A673 (cell line): ENCODE results near the gene VPS13C. TPM values are rescaled to one million over a fixed set of nuclear protein-coding genes. Genes with fewer than 3 reads are reported as not detected.

Experiments
- BruUV-seq: library from RNA; stranded (reverse); fragments of 400-500 nt; replicated peaks from 2 replicates; lab custom pipeline; 2021; lab: Mats Ljungman, UMichigan
- CTCF ChIA-PET: fragments of 300-600 bp; sonication (Branson Sonifier 250); formaldehyde crosslinking; loops from one replicate; lab custom pipeline; 2022; ENCODE audit warnings: antibody characterized with exemption; lab: Charles Lee
- POLR2A ChIA-PET: fragments of 300-600 bp; sonication (Branson Sonifier 250); formaldehyde crosslinking; loops from one replicate; lab custom pipeline; 2022; ENCODE audit warnings: antibody characterized with exemption; ENCODE audit not compliant: low non-redundant PET; lab: Charles Lee
- DNase-seq: peaks from one replicate; pipeline ENCODE4 v3.0.0-alpha.2; 2015; ENCODE audit warnings: low spot score
- H3K27ac ChIP-seq: fragments of 200-600 bp; sonication (generic); 2 replicates; pipeline ENCODE4 v1.5.1; 2016; ENCODE audit warnings: mixed run types, low read depth, mild to moderate bottlenecking, mixed read lengths, antibody characterized with exemption, low read length; ENCODE audit not compliant: poor library complexity, severe bottlenecking
- H3K27me3 ChIP-seq: fragments of 200-600 bp; sonication (generic); replicated peaks from 2 replicates; pipeline ENCODE4 v1.6.1; 2017; ENCODE audit warnings: mixed run types, low read depth, mild to moderate bottlenecking, mixed read lengths, antibody characterized with exemption, low read length; ENCODE audit not compliant: insufficient read depth, poor library complexity
- H3K36me3 ChIP-seq: fragments of 200-600 bp; sonication (generic); 2 replicates; pipeline ENCODE4 v1.6.1; 2016; ENCODE audit warnings: mixed run types, mild to moderate bottlenecking, mixed read lengths, antibody characterized with exemption, low read length; ENCODE audit not compliant: insufficient read depth, poor library complexity, severe bottlenecking
- H3K4me1 ChIP-seq: fragments of 200-600 bp; sonication (generic); 2 replicates; pipeline ENCODE4 v1.6.1; 2017; ENCODE audit warnings: mixed run types, mild to moderate bottlenecking, mixed read lengths, antibody characterized with exemption, low read length; ENCODE audit not compliant: insufficient read depth, poor library complexity, severe bottlenecking
- H3K4me3 ChIP-seq: fragments of 200-600 bp; sonication (generic); 2 replicates; pipeline ENCODE4 v1.5.1; 2016; ENCODE audit warnings: low read depth, mixed run types, mild to moderate bottlenecking, mixed read lengths, low read length; ENCODE audit not compliant: poor library complexity, severe bottlenecking
- H3K9me3 ChIP-seq: fragments of 200-600 bp; sonication (generic); 2 replicates; pipeline ENCODE4 v1.6.1; 2016; ENCODE audit warnings: mixed run types, low read depth, mild to moderate bottlenecking, mixed read lengths, antibody characterized with exemption, low read length; ENCODE audit not compliant: poor library complexity, severe bottlenecking
- EZH2 ChIP-seq: fragments of 200-600 bp; sonication (generic); IDR thresholded peaks from 2 replicates; pipeline ENCODE4 v1.6.1; 2017; ENCODE audit warnings: borderline replicate concordance, low read depth, mild to moderate bottlenecking, mixed read lengths, antibody characterized with exemption, low read length; ENCODE audit not compliant: poor library complexity, severe bottlenecking
- intact Hi-C: fragments of 100-400 bp; cut with micrococcal nuclease; formaldehyde crosslinking; loops from one replicate; pipeline ENCODE4 v1.10.0; 2022; ENCODE audit not compliant: unreplicated experiment
- total RNA-seq: library from RNA; stranded (reverse); gene quantifications from 2 replicates; pipeline ENCODE4 v1.2.3, GENCODE V29; 2021
- TF ChIP-seq, protein P1 (sequence below): fragments of 300-800, 200-600 bp; sonication (generic); conservative IDR thresholded peaks from 2 replicates; pipeline ENCODE4 v1.5.1; 2017; ENCODE audit warnings: low read depth, mild to moderate bottlenecking, antibody characterized with exemption, low read length, moderate library complexity, mixed read lengths

The VPS13C gene
- total RNA-seq, 1 experiment from 2014 or later: 31.0 TPM

DNA sequence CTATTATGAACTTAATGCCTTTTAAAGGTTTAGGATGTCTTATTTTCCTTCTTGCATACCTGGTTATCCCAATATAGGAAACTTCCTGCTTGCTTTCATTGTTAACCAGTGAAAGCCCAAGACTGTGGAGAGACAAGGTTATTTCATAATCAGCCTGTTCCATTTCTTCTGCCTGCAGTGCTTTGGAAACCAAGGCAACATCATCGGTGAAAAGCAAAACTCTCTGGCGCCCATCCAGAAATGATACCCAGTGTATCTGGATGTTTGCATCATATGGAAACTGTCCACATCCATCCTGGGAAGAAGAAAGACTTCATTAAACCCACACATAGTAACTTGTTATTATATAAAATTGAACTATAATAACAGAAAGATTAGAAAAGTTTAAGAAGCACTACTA lies 170.1 kb downstream of the VPS13C start:
- H3K27ac ChIP-seq: no peak overlapping the region
- ChIA-PET POLR2A (no interaction called here), CTCF (no interaction called here)
- H3K4me1 ChIP-seq: no peaks in the 10 kb centered on the region
- TF ChIP-seq, protein P1, sequence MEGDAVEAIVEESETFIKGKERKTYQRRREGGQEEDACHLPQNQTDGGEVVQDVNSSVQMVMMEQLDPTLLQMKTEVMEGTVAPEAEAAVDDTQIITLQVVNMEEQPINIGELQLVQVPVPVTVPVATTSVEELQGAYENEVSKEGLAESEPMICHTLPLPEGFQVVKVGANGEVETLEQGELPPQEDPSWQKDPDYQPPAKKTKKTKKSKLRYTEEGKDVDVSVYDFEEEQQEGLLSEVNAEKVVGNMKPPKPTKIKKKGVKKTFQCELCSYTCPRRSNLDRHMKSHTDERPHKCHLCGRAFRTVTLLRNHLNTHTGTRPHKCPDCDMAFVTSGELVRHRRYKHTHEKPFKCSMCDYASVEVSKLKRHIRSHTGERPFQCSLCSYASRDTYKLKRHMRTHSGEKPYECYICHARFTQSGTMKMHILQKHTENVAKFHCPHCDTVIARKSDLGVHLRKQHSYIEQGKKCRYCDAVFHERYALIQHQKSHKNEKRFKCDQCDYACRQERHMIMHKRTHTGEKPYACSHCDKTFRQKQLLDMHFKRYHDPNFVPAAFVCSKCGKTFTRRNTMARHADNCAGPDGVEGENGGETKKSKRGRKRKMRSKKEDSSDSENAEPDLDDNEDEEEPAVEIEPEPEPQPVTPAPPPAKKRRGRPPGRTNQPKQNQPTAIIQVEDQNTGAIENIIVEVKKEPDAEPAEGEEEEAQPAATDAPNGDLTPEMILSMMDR: no peak
- TF ChIP-seq EZH2: no peak
- H3K36me3 ChIP-seq: no peaks in the 10 kb centered on the region
- no TSS peak for BruUV-seq
- no peak for DNase-seq
- no peaks in the 10 kb centered on the region for H3K27me3 ChIP-seq
- H3K4me3 ChIP-seq: no peak overlapping the region
- peaks cover 12% of the 10 kb centered on the region for H3K9me3 ChIP-seq
- intact Hi-C loops: no loop called here

DNA sequence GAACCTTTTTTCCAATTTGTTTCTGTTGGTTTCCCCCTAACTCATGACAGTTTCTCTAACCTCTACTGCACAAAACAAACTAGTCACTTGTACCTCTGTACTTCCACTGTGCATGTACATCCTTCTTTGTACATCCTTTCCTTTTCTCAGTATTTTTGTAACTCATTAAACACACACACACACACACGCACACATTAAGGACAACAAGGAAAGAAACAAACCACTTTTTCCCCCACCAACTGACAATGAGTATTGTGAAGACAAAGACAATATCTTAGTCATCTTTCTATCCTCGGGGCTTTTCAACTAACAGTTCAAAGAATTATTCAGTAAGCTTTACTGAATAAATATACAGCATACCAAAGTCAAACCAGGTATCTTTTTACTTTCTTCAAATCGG lies 170.5 kb downstream of the VPS13C start:
- Histone ChIP-seq H3K36me3 (no peaks in the 10 kb centered on the region), H3K4me3 (no peak overlapping the region), H3K27me3 (no peaks in the 10 kb centered on the region), H3K4me1 (no peaks in the 10 kb centered on the region), H3K27ac (no peak overlapping the region), H3K9me3 (peaks cover 12% of the 10 kb centered on the region)
- intact Hi-C loops: no loop called here
- CTCF ChIA-PET: no interaction called here
- BruUV-seq: no TSS peak
- no peak for DNase-seq
- TF ChIP-seq EZH2: no peak
- TF ChIP-seq, protein P1: no peak
- POLR2A ChIA-PET: no interaction called here

DNA sequence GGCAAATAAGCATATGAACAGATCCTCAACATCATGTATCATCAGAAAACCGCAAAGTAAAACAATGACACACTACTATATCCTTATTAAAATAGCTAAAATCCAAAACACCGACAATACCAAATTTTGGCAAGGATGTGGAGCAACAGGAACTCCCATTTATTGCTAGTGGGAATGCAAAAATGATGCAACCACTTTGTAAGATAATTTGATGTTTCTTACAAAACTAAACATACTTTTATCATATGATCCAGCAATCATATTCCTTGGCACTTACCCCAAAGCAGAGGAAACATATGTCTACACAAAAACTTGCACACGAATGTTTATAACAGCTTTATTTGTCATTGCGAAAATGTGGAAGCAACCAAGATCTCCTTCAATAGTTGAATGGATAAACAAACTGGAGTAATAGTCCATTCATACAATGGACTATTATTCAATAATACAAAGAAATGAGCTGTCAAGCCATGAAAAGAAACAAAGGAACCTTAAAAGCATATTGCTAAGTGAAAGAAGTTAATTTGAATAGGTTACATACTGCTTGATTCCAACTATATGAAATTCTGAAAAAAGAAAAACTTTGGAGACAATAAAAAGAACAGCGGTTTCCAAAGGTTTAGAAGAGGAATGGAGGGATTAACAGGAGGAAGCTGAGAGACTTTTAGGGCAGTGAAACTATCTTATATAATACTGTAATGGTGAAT lies 172.0 kb downstream of the VPS13C start:
- Histone ChIP-seq H3K9me3 (peaks cover 6% of the 10 kb centered on the region), H3K27ac (no peak overlapping the region), H3K4me3 (no peak overlapping the region), H3K36me3 (no peaks in the 10 kb centered on the region), H3K27me3 (no peaks in the 10 kb centered on the region), H3K4me1 (no peaks in the 10 kb centered on the region)
- intact Hi-C loops: no loop called here
- TF ChIP-seq EZH2: no peak
- TF ChIP-seq, protein P1: no peak
- BruUV-seq: no TSS peak
- CTCF ChIA-PET: no interaction called here
- DNase-seq: no peak
- POLR2A ChIA-PET: no interaction called here
